K562 (cell line): ENCODE measurements around the gene COLEC12. TPM values are rescaled to one million over a fixed set of nuclear protein-coding genes. Genes with fewer than 3 reads are reported as not detected.

Source experiments
- ATAC-seq: fragments of 200-7000 bp; cut with Tn5 transposase; 3 replicates; pipeline ENCODE4 v1.9.1; 2020; ENCODE audit warnings: moderate library complexity
- BruUV-seq: library from RNA; stranded (reverse); fragments of 400-500 nt; replicated peaks from 2 replicates; lab custom pipeline; 2021; lab: Mats Ljungman, UMichigan
- CTCF ChIA-PET: fragments of 300-600 bp; formaldehyde crosslinking; extraction: SDS; loops from one replicate; lab custom pipeline; 2021; ENCODE audit warnings: low intra/inter-chr PET ratio; lab: Yijun Ruan, JAX
- POLR2A ChIA-PET: fragments of 300-600, 350-650 bp; sonication (Branson Sonifier 250); formaldehyde crosslinking; extraction: SDS; loops from one replicate; lab custom pipeline; 2021; ENCODE audit warnings: antibody characterized with exemption, inconsistent platforms; lab: Yijun Ruan, JAX
- DNase-seq, 4 experiments: peaks; one replicate each; pipeline versions ENCODE4 v3.0.0 to v3.0.0-alpha.2; 2011 to 2018; ENCODE audit warnings: low spot score in 3 of 4, mixed read lengths in 3 of 4; ENCODE audit errors: extremely low read depth in 1 of 4
- FAIRE-seq: peaks from 2 replicates; lab custom pipeline; 2011; peaks lifted over from hg19 to GRCh38; lab: Jason Lieb, UNC
- H2AFZ ChIP-seq: 2 replicates; pipeline ENCODE4 v1.6.0; 2011; ENCODE audit warnings: low read depth, low read length, control low read depth, inconsistent platforms
- H3K27ac ChIP-seq: fragments of 200-600 bp; 3 replicates; pipeline ENCODE4 v1.8.0; 2011; ENCODE audit warnings: low read depth, mild to moderate bottlenecking, control low read depth, inconsistent platforms, low read length, moderate library complexity, mixed read lengths; ENCODE audit errors: extremely low read depth
- H3K27me3 ChIP-seq, 2 experiments: fragments of 300-600 bp in 1 of 2; 2 replicates in 1 of 2; 3 replicates in 1 of 2; pipeline versions ENCODE4 v1.6.0 to v1.8.0; 2011; ENCODE audit warnings: inconsistent platforms in 2 of 2, low read length in 2 of 2, mild to moderate bottlenecking in 1 of 2, mixed read lengths in 1 of 2, moderate library complexity in 1 of 2; ENCODE audit not compliant: control insufficient read depth in 2 of 2, insufficient read depth in 2 of 2
- H3K36me3 ChIP-seq: fragments of 300-600 bp; 3 replicates; pipeline ENCODE4 v1.8.0; 2011; ENCODE audit warnings: mild to moderate bottlenecking, low read length, inconsistent platforms; ENCODE audit not compliant: control insufficient read depth, insufficient read depth
- H3K4me1 ChIP-seq, 2 experiments: fragments of 200-600 bp in 1 of 2; replicated peaks in 1 of 2; 2 replicates in 1 of 2; 3 replicates in 1 of 2; pipeline versions ENCODE4 v1.5.1 to v1.8.0; 2011; ENCODE audit warnings: inconsistent platforms in 2 of 2, low read length in 2 of 2, mild to moderate bottlenecking in 1 of 2, mixed read lengths in 1 of 2, moderate library complexity in 1 of 2; ENCODE audit not compliant: control insufficient read depth in 2 of 2, insufficient read depth in 2 of 2
- H3K4me2 ChIP-seq: 2 replicates; pipeline ENCODE4 v1.6.1; 2011; ENCODE audit warnings: low read length, control low read depth, inconsistent platforms, mixed read lengths; ENCODE audit not compliant: insufficient read depth
- H3K4me3 ChIP-seq: fragments of 200-600 bp; sonication (generic), shearing (Covaris generic); 2 replicates; pipeline ENCODE4 v1.5.1; 2016; ENCODE audit warnings: control low read depth, inconsistent platforms
- H3K79me2 ChIP-seq: fragments of 200-600 bp; 3 replicates; pipeline ENCODE4 v1.8.0; 2011; ENCODE audit warnings: low read length, inconsistent platforms; ENCODE audit not compliant: control insufficient read depth, insufficient read depth
- H3K9ac ChIP-seq, 2 experiments: 2 replicates each; pipeline versions ENCODE4 v1.6.0 to v1.6.1; 2011; ENCODE audit warnings: low read depth in 2 of 2, low read length in 2 of 2, control low read depth in 1 of 2, inconsistent platforms in 1 of 2, mild to moderate bottlenecking in 1 of 2, mixed read lengths in 1 of 2; ENCODE audit not compliant: insufficient read depth in 1 of 2
- H3K9me1 ChIP-seq: one replicate; pipeline ENCODE4 v1.6.0; 2011; ENCODE audit warnings: inconsistent platforms, mild to moderate bottlenecking, low read length, moderate library complexity; ENCODE audit not compliant: control insufficient read depth, insufficient read depth
- H3K9me3 ChIP-seq: replicated peaks from 2 replicates; pipeline ENCODE4 v1.5.1; 2011; ENCODE audit warnings: low read depth, low read length, inconsistent platforms; ENCODE audit not compliant: control insufficient read depth, insufficient read depth
- H4K20me1 ChIP-seq: replicated peaks from 2 replicates; pipeline ENCODE4 v1.6.1; 2011; ENCODE audit warnings: low read length, inconsistent platforms, mixed read lengths; ENCODE audit not compliant: control insufficient read depth, insufficient read depth
- ATF7 ChIP-seq: fragments of 450-650 bp; IDR thresholded peaks from 2 replicates; pipeline ENCODE4 v1.7.1; 2014; ENCODE audit warnings: mild to moderate bottlenecking, moderate library complexity
- CEBPG ChIP-seq, 3 experiments: fragments of 200-800 bp in 1 of 3; sonication (Bioruptor generic) in 1 of 3; sonication (generic) in 1 of 3; formaldehyde crosslinking in 1 of 3; IDR thresholded peaks in 2 of 3; conservative IDR thresholded peaks in 1 of 3; 2 replicates each; pipeline versions ENCODE4 v1.6.1 to v1.8.0; 2016 to 2022; ENCODE audit warnings: missing compliant biosample characterization in 2 of 3, missing genetic modification characterization in 2 of 3, mild to moderate bottlenecking in 1 of 3, missing genetic modification reagents in 1 of 3
- ESRRA ChIP-seq: fragments of 450-650 bp; IDR thresholded peaks from 2 replicates; pipeline ENCODE4 v1.6.1; 2014; ENCODE audit warnings: low read depth, mild to moderate bottlenecking, moderate library complexity, borderline replicate concordance
- ETS2 ChIP-seq: IDR thresholded peaks from 2 replicates; pipeline ENCODE4 v1.6.1; 2016; ENCODE audit warnings: borderline replicate concordance, missing genetic modification characterization, mild to moderate bottlenecking, moderate library complexity, missing compliant biosample characterization; ENCODE audit not compliant: poor library complexity, severe bottlenecking
- FOSL1 ChIP-seq: fragments of 200-800 bp; sonication (Bioruptor generic); conservative IDR thresholded peaks from 2 replicates; pipeline ENCODE4 v1.6.1; 2016; ENCODE audit warnings: missing genetic modification characterization, missing compliant biosample characterization
- GATAD2A ChIP-seq: fragments of 450-650 bp; IDR thresholded peaks from 2 replicates; pipeline ENCODE4 v1.6.1; 2017
- JUND ChIP-seq, 2 experiments: IDR thresholded peaks; 2 replicates in 1 of 2; 3 replicates in 1 of 2; pipeline ENCODE4 v1.6.1; 2011; ENCODE audit warnings: borderline replicate concordance in 2 of 2, low read depth in 2 of 2, low read length in 2 of 2, improper control_type of control experiment in 1 of 2, missing biosample characterization in 1 of 2, missing genetic modification characterization in 1 of 2, missing genetic modification reagents in 1 of 2
- NFE2 ChIP-seq: IDR thresholded peaks from 2 replicates; pipeline ENCODE4 v1.6.1; 2014; ENCODE audit warnings: antibody characterized with exemption, low read depth
- NRF1 ChIP-seq, 2 experiments: fragments of 450-650 bp; IDR thresholded peaks in 1 of 2; conservative IDR thresholded peaks in 1 of 2; 2 replicates each; pipeline ENCODE4 v1.6.1; 2014; ENCODE audit warnings: mild to moderate bottlenecking in 2 of 2
- POLR2A ChIP-seq: fragments of 450-650 bp; conservative IDR thresholded peaks from 2 replicates; pipeline ENCODE4 v1.6.1; 2016
- POLR2AphosphoS2 ChIP-seq: IDR thresholded peaks from 2 replicates; pipeline ENCODE4 v1.6.1; 2012; ENCODE audit warnings: low read length, improper control_type of control experiment
- RAD21 ChIP-seq, 2 experiments: fragments of 250-450 bp in 1 of 2; fragments of 450-650 bp in 1 of 2; sonication (Bioruptor Pico) in 1 of 2; formaldehyde crosslinking in 1 of 2; IDR thresholded peaks in 1 of 2; conservative IDR thresholded peaks in 1 of 2; 2 replicates each; pipeline versions ENCODE4 v1.4.0 to v1.8.0; 2020 to 2022; ENCODE audit warnings: mild to moderate bottlenecking in 2 of 2, moderate library complexity in 1 of 2
- RBM17 ChIP-seq: fragments of 200-400 bp; formaldehyde crosslinking; IDR thresholded peaks from 2 replicates; pipeline ENCODE4 v1.6.1; 2017; ENCODE audit warnings: low read depth, mild to moderate bottlenecking, low read length, borderline replicate concordance
- SMARCE1 ChIP-seq: fragments of 450-650 bp; IDR thresholded peaks from 2 replicates; pipeline ENCODE4 v1.7.1; 2016; ENCODE audit warnings: mild to moderate bottlenecking
- ZZZ3 ChIP-seq: fragments of 450-650 bp; IDR thresholded peaks from 2 replicates; pipeline ENCODE4 v1.6.1; 2016; ENCODE audit warnings: antibody characterized with exemption, mild to moderate bottlenecking, moderate library complexity
- WGBS: fragments of 100-300 bp; shearing (Covaris generic); methylation state at CpG from one replicate; pipeline ENCODE4 v1.1.6; 2016; ENCODE audit warnings: low coverage, mixed read lengths; ENCODE audit not compliant: insufficient coverage; ENCODE audit errors: missing lambda C conversion rate; 5-methylcytosine and 5-hydroxymethylcytosine counted together
- in situ Hi-C: fragments of 300-500 bp; cut with MboI; formaldehyde crosslinking; loops from 4 replicates; pipeline ENCODE4 v1.15.0; 2018; ENCODE audit warnings: inconsistent platforms, mixed read lengths
- intact Hi-C: fragments of 100-400 bp; cut with micrococcal nuclease; formaldehyde crosslinking; loops from 2 replicates; pipeline ENCODE4 v1.14.2; 2022
- polyA plus RNA-seq, 8 experiments: library from polyadenylated mRNA; depleted of rRNA in 4 of 8; stranded (reverse) in 5 of 8; unstranded in 3 of 8; fragments of >200 nt; fragmentation: Nextera tagmentation in 2 of 8; fragmentation: Illumina TruSeq in 1 of 8; extraction: Ambion mirVana in 2 of 8; extraction: Trizol in 1 of 8; gene quantifications; 2 replicates each; pipeline versions ENCODE4 v1.2.1 to v1.2.3, GENCODE V29; 2011 to 2014; ENCODE audit warnings: inconsistent platforms in 1 of 8, missing spikeins in 1 of 8
- total RNA-seq, 7 experiments: library from RNA; depleted of rRNA in 6 of 7; stranded (reverse); fragments of >200 nt in 6 of 7; fragmentation: Illumina TruSeq in 2 of 7; extraction: Trizol in 2 of 7; gene quantifications; 2 replicates each; pipeline versions ENCODE4 v1.2.1 to v1.2.3, GENCODE V29; 2011 to 2021; ENCODE audit warnings: low replicate concordance in 1 of 7
- TF ChIP-seq, protein P1 (sequence below): fragments of 450-650 bp; formaldehyde crosslinking; IDR thresholded peaks from 2 replicates; pipeline ENCODE4 v1.4.0; 2022; ENCODE audit warnings: missing genetic modification characterization
- TF ChIP-seq, protein P2 (sequence below), 3 experiments: fragments of 200-800 bp in 1 of 3; sonication (Bioruptor generic) in 1 of 3; sonication (generic) in 1 of 3; formaldehyde crosslinking in 1 of 3; IDR thresholded peaks; 2 replicates each; pipeline versions ENCODE4 v1.6.1 to v1.8.0; 2016 to 2022; ENCODE audit warnings: mild to moderate bottlenecking in 2 of 3, missing compliant biosample characterization in 2 of 3, missing genetic modification characterization in 2 of 3, missing genetic modification reagents in 1 of 3

Gene COLEC12
- total and polyA plus RNA-seq, 9 of the 15 experiments (the other 6 are each of a cell fraction or from before 2014, with no cell fraction given): 0.04 TPM; not detected in 8

DNA sequence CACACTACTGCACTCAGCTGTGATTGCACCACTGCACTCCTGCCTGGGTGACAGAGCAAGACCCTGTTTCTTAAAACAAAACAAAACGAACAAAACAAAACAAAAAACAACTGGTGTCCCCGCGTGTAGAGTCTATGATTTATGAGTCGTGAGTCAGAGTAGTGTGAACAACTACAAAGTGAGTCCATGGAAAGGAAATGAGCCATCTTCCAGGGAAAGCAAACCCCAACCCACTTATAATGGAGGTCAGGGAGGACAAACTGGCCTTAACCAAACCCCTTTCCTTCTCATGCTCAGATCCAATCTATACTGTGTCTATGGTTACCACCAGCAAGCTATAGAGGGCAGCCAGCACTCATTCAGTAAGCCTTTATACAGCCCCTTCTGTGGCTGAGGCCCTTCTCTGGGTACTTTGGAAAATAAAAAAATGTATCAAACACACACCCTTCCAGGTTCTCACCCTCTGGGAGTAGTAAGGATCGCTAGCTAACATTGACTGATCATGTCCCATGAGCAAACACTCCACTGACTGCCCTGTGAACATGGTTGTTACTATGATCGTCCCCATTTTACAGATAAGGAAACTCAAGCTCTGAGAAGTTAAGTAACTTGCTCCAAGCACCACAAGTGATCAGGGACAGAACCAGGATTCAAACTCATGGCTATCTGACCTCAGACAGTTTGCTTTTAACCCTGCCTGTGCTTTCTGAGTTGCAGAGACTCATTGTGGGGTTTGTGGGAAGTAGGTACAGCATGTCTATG, 24.7 kb upstream of the COLEC12 start:
- Histone ChIP-seq H4K20me1 (no peaks in the 10 kb centered on the region), H3K4me2 (no peak overlapping the region; the same call in 1 of the 2 replicates), H3K9me3 (no peaks in the 10 kb centered on the region), H2AFZ (peak overlapping the region; percentile 43), H3K9ac (no peak overlapping the region), H3K4me3 (no peak overlapping the region), H3K79me2 (no peaks in the 10 kb centered on the region), H3K4me1 (no peaks in the 10 kb centered on the region; a peak in 1 of 5 replicates), H3K27me3 (peaks cover 5 to 10% of the 10 kb centered on the region in 2 experiments; a peak in 3 of 5 replicates), H3K9me1 (no peaks in the 10 kb centered on the region), H3K27ac (no peak overlapping the region), H3K36me3 (no peaks in the 10 kb centered on the region)
- intact Hi-C loops (loop anchor here (2.0 kb wide), 1 partner anchor 92 kb away; no protein-coding TSS in a partner anchor), in situ Hi-C loops (no loop called here)
- DNase-seq: peak in 2 of 4 experiments; percentile 20 to 26
- POLR2A ChIA-PET: interaction anchor here (0.7 to 1.8 kb wide), 3 partner anchors 11 to 46 kb away, joined by 4 to 5 read pairs (median 4); no protein-coding TSS in a partner anchor
- CTCF ChIA-PET: no interaction called here
- WGBS: 5% methylated on average over 6 of the region's 6 CpGs
- ATAC-seq: peak; percentile 87
- peak; percentile 19 for FAIRE-seq
- BruUV-seq: no TSS peak
- TF ChIP-seq ETS2 (tag) (no peak), ZZZ3 (no peak), ESRRA (0 out of 2 replicates have a peak, but pooled peaks have one; percentile 29), CEBPG (CRISPR knock-in tag; IDR thresholded peaks at IDR 0.05) (no peak), CEBPG (tag; conservative IDR thresholded peaks at IDR 0.05 in 1 of 2, IDR thresholded peaks at IDR 0.05 in 1 of 2) (no peak), NFE2 (no peak), GATAD2A (no peak), POLR2A (no peak), SMARCE1 (0 out of 2 replicates have a peak, but pooled peaks have one; percentile 16), JUND (IDR thresholded peaks at IDR 0.05; ENCODE audit: borderline replicate concordance, low read depth, low read length) (peak; percentile 21; the same call in 1 of the 2 replicates), JUND (tag; IDR thresholded peaks at IDR 0.05; ENCODE audit: borderline replicate concordance, low read depth, low read length) (peak; percentile 44; the same call in 1 of the 3 replicates), ATF7 (no peak), RAD21 (CRISPR knock-in tag; conservative IDR thresholded peaks at IDR 0.05 in 1 of 2, IDR thresholded peaks at IDR 0.05 in 1 of 2) (peak; percentile 3 to 43; a peak in 3 of 4 replicates), POLR2AphosphoS2 (no peak), NRF1 (conservative IDR thresholded peaks at IDR 0.05 in 1 of 2, IDR thresholded peaks at IDR 0.05 in 1 of 2) (no peak), FOSL1 (tag) (peak; percentile 84), RBM17 (no peak)
- TF ChIP-seq, protein P1, sequence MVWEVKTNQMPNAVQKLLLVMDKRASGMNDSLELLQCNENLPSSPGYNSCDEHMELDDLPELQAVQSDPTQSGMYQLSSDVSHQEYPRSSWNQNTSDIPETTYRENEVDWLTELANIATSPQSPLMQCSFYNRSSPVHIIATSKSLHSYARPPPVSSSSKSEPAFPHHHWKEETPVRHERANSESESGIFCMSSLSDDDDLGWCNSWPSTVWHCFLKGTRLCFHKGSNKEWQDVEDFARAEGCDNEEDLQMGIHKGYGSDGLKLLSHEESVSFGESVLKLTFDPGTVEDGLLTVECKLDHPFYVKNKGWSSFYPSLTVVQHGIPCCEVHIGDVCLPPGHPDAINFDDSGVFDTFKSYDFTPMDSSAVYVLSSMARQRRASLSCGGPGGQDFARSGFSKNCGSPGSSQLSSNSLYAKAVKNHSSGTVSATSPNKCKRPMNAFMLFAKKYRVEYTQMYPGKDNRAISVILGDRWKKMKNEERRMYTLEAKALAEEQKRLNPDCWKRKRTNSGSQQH (CRISPR knock-in tag): no peak
- TF ChIP-seq, protein P2, sequence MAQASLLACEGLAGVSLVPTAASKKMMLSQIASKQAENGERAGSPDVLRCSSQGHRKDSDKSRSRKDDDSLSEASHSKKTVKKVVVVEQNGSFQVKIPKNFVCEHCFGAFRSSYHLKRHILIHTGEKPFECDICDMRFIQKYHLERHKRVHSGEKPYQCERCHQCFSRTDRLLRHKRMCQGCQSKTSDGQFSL (CRISPR knock-in tag; IDR thresholded peaks at IDR 0.05): no peak
- TF ChIP-seq, protein P2 (tag; IDR thresholded peaks at IDR 0.05): no peak
